ENCODE measurements around the gene KRI1. TPM values are rescaled to one million over a fixed set of nuclear protein-coding genes. Genes with fewer than 3 reads are reported as not detected.
"Not testable (repeated sequence)": the region's sequence is repeated elsewhere in the genome, so short reads cannot be mapped to it uniquely, and the experiment has no call there.

The KRI1 gene
- polyA plus RNA-seq, 1 donor from 2014 or later: 35.6 TPM

- peak overlapping the region in 1 of 3 donors; percentile 59 for H3K27ac Mint-ChIP-seq
- no peaks in the 10 kb centered on the region for H3K36me3 Mint-ChIP-seq
- no peaks in the 10 kb centered on the region for H3K27me3 Mint-ChIP-seq
- H3K9me3 Mint-ChIP-seq: no peaks in the 10 kb centered on the region
- H3K4me1 Mint-ChIP-seq: peaks cover 16 to 21% (median 21%) of the 10 kb centered on the region in 3 donors
- no peak overlapping the region for H3K4me3 Mint-ChIP-seq
These were observed 16.1 kb downstream of the KRI1 start for GRCh38 chr19:10549733-10550132.

- Mint-ChIP-seq H3K9me3 (no peaks in the 10 kb centered on the region), H3K4me3 (peak overlapping the region in 2 of 4 donors; percentile 22 to 58), H3K4me1 (peaks cover 12 to 13% (median 12%) of the 10 kb centered on the region in 3 donors), H3K27ac (peak overlapping the region in 2 of 3 donors; percentile 67), H3K36me3 (no peaks in the 10 kb centered on the region), H3K27me3 (no peaks in the 10 kb centered on the region)
These were observed 17.0 kb downstream of the KRI1 start for GRCh38 chr19:10548746-10549276.

GRCh38 chr19:10546817-10547216 lies 19.0 kb downstream of the KRI1 start:
- Mint-ChIP-seq H3K4me3 (no peak overlapping the region), H3K4me1 (peaks cover 4 to 14% (median 7%) of the 10 kb centered on the region in 3 donors), H3K27ac (peak overlapping the region in 1 of 3 donors; percentile 28), H3K9me3 (no peaks in the 10 kb centered on the region), H3K27me3 (no peaks in the 10 kb centered on the region), H3K36me3 (no peaks in the 10 kb centered on the region)

- Mint-ChIP-seq H3K27ac (peak overlapping the region; percentile 65 to 98 (median 85)), H3K36me3 (no peaks in the 10 kb centered on the region), H3K4me3 (peak overlapping the region; percentile 83 to 93 (median 88)), H3K4me1 (peaks cover 6 to 14% (median 8%) of the 10 kb centered on the region in 3 donors), H3K9me3 (no peaks in the 10 kb centered on the region), H3K27me3 (peaks cover 8% of the 10 kb centered on the region)
These were observed 21.0 kb downstream of the KRI1 start for GRCh38 chr19:10544753-10545251.

- Mint-ChIP-seq H3K36me3 (no peaks in the 10 kb centered on the region), H3K27ac (peak overlapping the region; percentile 65 to 98 (median 85)), H3K9me3 (no peaks in the 10 kb centered on the region), H3K27me3 (peaks cover 9% of the 10 kb centered on the region), H3K4me3 (peak overlapping the region; percentile 83 to 93 (median 88)), H3K4me1 (peaks cover 6 to 14% (median 8%) of the 10 kb centered on the region in 3 donors)
These were observed 21.5 kb downstream of the KRI1 start for GRCh38 chr19:10544242-10544752.

- H3K9me3 Mint-ChIP-seq: no peaks in the 10 kb centered on the region
- peak within 1 kb of the TSS; percentile 84 to 93 (median 90) for H3K4me3 Mint-ChIP-seq
- H3K27me3 Mint-ChIP-seq: peaks cover 12% of the 10 kb centered on the region
- no peaks in the 10 kb centered on the region for H3K36me3 Mint-ChIP-seq
- H3K27ac Mint-ChIP-seq: peak within 1 kb of the TSS; percentile 85 to 98 (median 96)
- H3K4me1 Mint-ChIP-seq: peaks cover 6 to 14% (median 8%) of the 10 kb centered on the region in 3 donors
These were observed 22.2 kb downstream of the KRI1 start, which contains the start of gene ATG4D for GRCh38 chr19:10543420-10544241. ATG4D (plus strand) TSS chr19:10543904; CDS start chr19:10544091, 187 bp downstream.

GRCh38 chr19:10543059-10543419 lies 22.8 kb downstream of the KRI1 start:
- Mint-ChIP-seq H3K4me3 (peak overlapping the region; percentile 75 to 92 (median 90)), H3K27ac (peak overlapping the region; percentile 71 to 96 (median 76))

GRCh38 chr19:10539016-10539415 lies 26.8 kb downstream of the KRI1 start:
- not testable (repeated sequence) for H3K36me3 Mint-ChIP-seq, H3K4me1 Mint-ChIP-seq, H3K4me3 Mint-ChIP-seq, H3K9me3 Mint-ChIP-seq
- Mint-ChIP-seq H3K27me3 (peaks cover 26% of the 10 kb centered on the region), H3K27ac (peak overlapping the region in 1 of 3 donors; percentile 12)

More at GRCh38 chr19:10543059-10543419, 22.8 kb downstream of the KRI1 start:
- Mint-ChIP-seq H3K36me3 (no peaks in the 10 kb centered on the region), H3K9me3 (no peaks in the 10 kb centered on the region), H3K27me3 (peaks cover 18% of the 10 kb centered on the region), H3K4me1 (peaks cover 6 to 14% (median 8%) of the 10 kb centered on the region in 3 donors)

- peaks cover 26% of the 10 kb centered on the region for H3K27me3 Mint-ChIP-seq
- no peak overlapping the region for H3K4me3 Mint-ChIP-seq
These were observed 27.4 kb downstream of the KRI1 start for GRCh38 chr19:10538204-10538983.

GRCh38 chr19:10537668-10538067 lies 28.1 kb downstream of the KRI1 start:
- no peak overlapping the region for H3K4me3 Mint-ChIP-seq
- no peaks in the 10 kb centered on the region for H3K9me3 Mint-ChIP-seq
- peaks cover under 1 to 3% (median 2%) of the 10 kb centered on the region in 3 donors for H3K4me1 Mint-ChIP-seq
- H3K36me3 Mint-ChIP-seq: no peaks in the 10 kb centered on the region
- no peak overlapping the region for H3K27ac Mint-ChIP-seq
- peaks cover 27% of the 10 kb centered on the region for H3K27me3 Mint-ChIP-seq

More at GRCh38 chr19:10538204-10538983, 27.4 kb downstream of the KRI1 start:
- H3K36me3 Mint-ChIP-seq: no peaks in the 10 kb centered on the region
- H3K27ac Mint-ChIP-seq: no peak overlapping the region
- H3K9me3 Mint-ChIP-seq: no peaks in the 10 kb centered on the region
- peaks cover 2 to 7% (median 6%) of the 10 kb centered on the region in 3 donors for H3K4me1 Mint-ChIP-seq

- Mint-ChIP-seq H3K9me3 (peaks cover 0 to 4% (median 0%) of the 10 kb centered on the region in 3 donors), H3K36me3 (no peaks in the 10 kb centered on the region), H3K27me3 (peaks cover 28% of the 10 kb centered on the region), H3K27ac (no peak overlapping the region), H3K4me3 (no peak overlapping the region), H3K4me1 (no peaks in the 10 kb centered on the region)
These were observed 30.2 kb downstream of the KRI1 start for GRCh38 chr19:10535613-10536012.

GRCh38 chr19:10533646-10534386 lies 32.0 kb downstream of the KRI1 start:
- no peak overlapping the region for H3K4me3 Mint-ChIP-seq
- H3K4me1 Mint-ChIP-seq: no peaks in the 10 kb centered on the region
- H3K27me3 Mint-ChIP-seq: peaks cover 18% of the 10 kb centered on the region
- H3K9me3 Mint-ChIP-seq: peaks cover 0 to 4% (median 0%) of the 10 kb centered on the region in 3 donors
- no peak overlapping the region for H3K27ac Mint-ChIP-seq
- peaks cover 1% of the 10 kb centered on the region for H3K36me3 Mint-ChIP-seq

- H3K4me3 Mint-ChIP-seq: no peak overlapping the region
- H3K36me3 Mint-ChIP-seq: peaks cover 1% of the 10 kb centered on the region
- peaks cover 10% of the 10 kb centered on the region for H3K27me3 Mint-ChIP-seq
- H3K9me3 Mint-ChIP-seq: peaks cover 0 to 4% (median 0%) of the 10 kb centered on the region in 3 donors
- no peaks in the 10 kb centered on the region for H3K4me1 Mint-ChIP-seq
- no peak overlapping the region for H3K27ac Mint-ChIP-seq
These were observed 33.4 kb downstream of the KRI1 start for GRCh38 chr19:10532457-10532856.

- not testable (repeated sequence) for H3K4me3 Mint-ChIP-seq, H3K36me3 Mint-ChIP-seq, H3K27me3 Mint-ChIP-seq, H3K27ac Mint-ChIP-seq, H3K4me1 Mint-ChIP-seq, H3K9me3 Mint-ChIP-seq
These were observed 38.9 kb downstream of the KRI1 start for GRCh38 chr19:10526887-10527286.

All from IgD-negative memory B cell (primary cell).